Endothelial cell (in vitro differentiated cells): ENCODE measurements around the gene PTPA. TPM values are rescaled to one million over a fixed set of nuclear protein-coding genes. Genes with fewer than 3 reads are reported as not detected.
A peak's percentile ranks its signal among the peaks of the same experiment; 100 is the strongest.

Experiments
- DNase-seq: peaks from one replicate; pipeline ENCODE4 v3.0.0; 2021; ENCODE audit warnings: low spot score
- H3K27ac Mint-ChIP-seq: one replicate; pipeline ENCODE4 v1.8.0; 2021; ENCODE audit warnings: mixed read lengths, inconsistent platforms; ENCODE audit not compliant: unreplicated experiment
- H3K27me3 Mint-ChIP-seq: one replicate; pipeline ENCODE4 v1.8.0; 2021; ENCODE audit warnings: mild to moderate bottlenecking, moderate library complexity, mixed read lengths, inconsistent platforms; ENCODE audit not compliant: unreplicated experiment
- H3K36me3 Mint-ChIP-seq: one replicate; pipeline ENCODE4 v1.8.0; 2021; ENCODE audit warnings: mild to moderate bottlenecking, low read depth, mixed read lengths, inconsistent platforms; ENCODE audit not compliant: unreplicated experiment
- H3K4me1 Mint-ChIP-seq: one replicate; pipeline ENCODE4 v1.8.0; 2021; ENCODE audit warnings: mild to moderate bottlenecking, mixed read lengths, inconsistent platforms; ENCODE audit not compliant: unreplicated experiment
- H3K4me3 Mint-ChIP-seq: one replicate; pipeline ENCODE4 v1.8.0; 2021; ENCODE audit warnings: mild to moderate bottlenecking, mixed read lengths, inconsistent platforms; ENCODE audit not compliant: unreplicated experiment
- H3K9me3 Mint-ChIP-seq: one replicate; pipeline ENCODE4 v1.8.0; 2021; ENCODE audit warnings: mixed read lengths, inconsistent platforms; ENCODE audit not compliant: unreplicated experiment
- total RNA-seq: library from RNA; stranded (reverse); fragmentation: NEBNext Ultra II Directional; extraction: Animal tissue kit (Norgen Biotek cat#: 25700); gene quantifications from one replicate; pipeline ENCODE4 v1.2.1, GENCODE V29; 2021; ENCODE audit not compliant: unreplicated experiment
- TF ChIP-seq, protein P1 (sequence below): fragments of 200-600 bp; sonication (generic); IDR thresholded peaks from one replicate; pipeline ENCODE4 v1.5.0; 2021; ENCODE audit warnings: antibody characterized with exemption; ENCODE audit not compliant: unreplicated experiment

The PTPA gene
- total RNA-seq, 1 donor from 2014 or later: 120 TPM

DNA sequence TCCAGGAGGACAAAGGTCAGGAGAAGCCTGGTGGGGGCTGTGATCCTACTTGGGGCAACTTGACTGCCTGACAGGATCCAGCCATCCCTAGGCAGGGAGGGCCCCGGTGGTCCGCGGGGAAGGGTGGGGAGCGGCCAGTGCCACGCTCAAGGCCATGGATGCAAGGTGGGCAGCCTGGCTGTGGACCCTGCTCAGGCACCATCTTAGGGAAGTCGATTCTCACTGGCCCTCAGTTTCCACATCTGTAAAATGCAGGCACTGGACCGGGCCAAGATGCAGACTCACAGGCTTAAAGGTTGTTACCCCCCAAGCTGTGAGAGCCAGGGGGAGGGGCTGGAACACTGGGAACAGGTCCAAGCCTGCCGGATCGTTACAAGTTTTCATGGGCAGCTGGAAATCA, 39.0 kb upstream of the PTPA start:
- no peak for DNase-seq
- Mint-ChIP-seq H3K9me3 (no peaks in the 10 kb centered on the region), H3K27ac (peak overlapping the region; percentile 82), H3K4me1 (peaks cover 6% of the 10 kb centered on the region), H3K27me3 (peaks cover 5% of the 10 kb centered on the region), H3K36me3 (peaks cover 8% of the 10 kb centered on the region), H3K4me3 (no peak overlapping the region)
- TF ChIP-seq, protein P1, sequence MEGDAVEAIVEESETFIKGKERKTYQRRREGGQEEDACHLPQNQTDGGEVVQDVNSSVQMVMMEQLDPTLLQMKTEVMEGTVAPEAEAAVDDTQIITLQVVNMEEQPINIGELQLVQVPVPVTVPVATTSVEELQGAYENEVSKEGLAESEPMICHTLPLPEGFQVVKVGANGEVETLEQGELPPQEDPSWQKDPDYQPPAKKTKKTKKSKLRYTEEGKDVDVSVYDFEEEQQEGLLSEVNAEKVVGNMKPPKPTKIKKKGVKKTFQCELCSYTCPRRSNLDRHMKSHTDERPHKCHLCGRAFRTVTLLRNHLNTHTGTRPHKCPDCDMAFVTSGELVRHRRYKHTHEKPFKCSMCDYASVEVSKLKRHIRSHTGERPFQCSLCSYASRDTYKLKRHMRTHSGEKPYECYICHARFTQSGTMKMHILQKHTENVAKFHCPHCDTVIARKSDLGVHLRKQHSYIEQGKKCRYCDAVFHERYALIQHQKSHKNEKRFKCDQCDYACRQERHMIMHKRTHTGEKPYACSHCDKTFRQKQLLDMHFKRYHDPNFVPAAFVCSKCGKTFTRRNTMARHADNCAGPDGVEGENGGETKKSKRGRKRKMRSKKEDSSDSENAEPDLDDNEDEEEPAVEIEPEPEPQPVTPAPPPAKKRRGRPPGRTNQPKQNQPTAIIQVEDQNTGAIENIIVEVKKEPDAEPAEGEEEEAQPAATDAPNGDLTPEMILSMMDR: no peak

DNA sequence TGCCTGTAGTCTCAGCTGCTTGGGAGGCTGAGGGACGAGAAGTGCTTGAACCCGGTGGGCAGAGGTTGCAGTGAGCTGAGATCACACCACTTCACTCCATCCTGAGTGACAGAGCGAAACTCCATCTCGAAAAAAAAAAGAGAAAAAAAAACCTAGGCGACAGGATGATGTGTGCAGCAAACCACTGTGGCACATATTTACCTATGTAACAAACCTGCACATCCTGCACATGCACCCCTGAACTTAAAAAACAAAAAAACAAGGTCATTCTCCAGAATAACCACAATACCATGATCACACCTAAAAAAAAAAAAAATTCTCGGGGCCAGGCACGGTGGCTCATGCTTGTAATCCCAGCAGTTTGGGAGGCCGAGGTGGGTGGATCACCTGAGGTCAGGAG, 37.8 kb upstream of the PTPA start:
- DNase-seq: no peak
- peaks cover 5% of the 10 kb centered on the region for H3K36me3 Mint-ChIP-seq

DNA sequence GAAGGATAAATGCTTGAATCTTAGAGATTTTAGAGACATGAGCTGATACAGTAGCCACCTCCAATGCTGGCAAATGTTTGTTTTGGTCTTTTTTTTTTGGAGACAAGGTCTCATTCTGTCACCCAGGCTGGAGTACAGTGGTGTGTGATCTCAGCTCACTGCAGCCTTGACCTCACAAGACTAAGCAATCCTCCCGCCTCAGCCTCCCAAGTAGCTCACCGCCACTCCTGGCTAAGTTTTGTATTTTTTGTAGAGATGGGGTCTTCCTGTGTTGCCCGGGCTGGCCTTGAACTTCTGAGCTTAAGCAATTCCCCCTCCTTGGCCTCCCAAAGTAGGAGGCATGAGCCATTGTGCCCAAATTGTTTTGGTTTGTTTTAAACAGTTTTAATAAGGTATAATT, 37.1 kb upstream of the PTPA start:
- TF ChIP-seq, protein P1: no peak
- DNase-seq: no peak
- Mint-ChIP-seq H3K4me1 (peaks cover 7% of the 10 kb centered on the region), H3K9me3 (no peaks in the 10 kb centered on the region), H3K27ac (no peak overlapping the region), H3K36me3 (no peaks in the 10 kb centered on the region), H3K4me3 (no peak overlapping the region), H3K27me3 (peaks cover 2% of the 10 kb centered on the region)

More for the DNA sequence above, 37.8 kb upstream of the PTPA start:
- TF ChIP-seq, protein P1: no peak
- H3K9me3 Mint-ChIP-seq: no peaks in the 10 kb centered on the region
- H3K27ac Mint-ChIP-seq: no peak overlapping the region
- peaks cover 3% of the 10 kb centered on the region for H3K27me3 Mint-ChIP-seq
- no peak overlapping the region for H3K4me3 Mint-ChIP-seq
- H3K4me1 Mint-ChIP-seq: peaks cover 6% of the 10 kb centered on the region

DNA sequence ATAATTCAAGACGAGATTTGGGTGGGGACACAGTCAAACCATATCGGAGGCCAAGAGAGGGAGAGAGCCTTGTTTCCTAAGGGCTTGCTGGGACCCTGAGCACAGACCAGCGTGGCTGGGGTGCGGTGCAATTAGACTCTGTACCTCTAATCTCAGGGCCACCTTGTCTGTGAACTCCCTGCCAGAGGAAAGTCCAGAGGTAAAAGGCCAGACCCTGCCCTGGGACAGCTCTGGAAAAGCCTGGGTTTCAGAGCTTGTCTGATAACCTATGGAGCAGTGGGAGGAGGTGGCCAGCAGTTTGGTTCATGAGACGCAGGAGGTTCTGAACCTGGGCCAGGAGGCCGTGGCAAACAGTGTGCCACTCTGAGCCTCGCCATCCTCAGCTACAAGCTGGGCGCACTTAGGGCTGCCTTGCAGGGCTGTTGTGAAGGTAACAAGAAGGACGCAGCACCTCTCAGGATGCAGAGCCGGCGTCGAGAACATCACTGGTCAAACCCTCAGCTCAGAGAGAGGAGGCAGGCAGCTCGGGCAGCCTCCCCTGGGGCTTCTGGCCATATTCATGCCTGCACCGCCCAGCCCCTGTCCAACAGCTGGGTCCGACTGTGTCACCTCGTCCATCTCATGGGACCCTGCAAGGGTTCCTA, 35.1 kb upstream of the PTPA start:
- Mint-ChIP-seq H3K9me3 (no peaks in the 10 kb centered on the region), H3K4me1 (peaks cover 12% of the 10 kb centered on the region), H3K27me3 (peaks cover 3% of the 10 kb centered on the region), H3K36me3 (no peaks in the 10 kb centered on the region), H3K27ac (no peak overlapping the region), H3K4me3 (no peak overlapping the region)
- TF ChIP-seq, protein P1: no peak
- no peak for DNase-seq

DNA sequence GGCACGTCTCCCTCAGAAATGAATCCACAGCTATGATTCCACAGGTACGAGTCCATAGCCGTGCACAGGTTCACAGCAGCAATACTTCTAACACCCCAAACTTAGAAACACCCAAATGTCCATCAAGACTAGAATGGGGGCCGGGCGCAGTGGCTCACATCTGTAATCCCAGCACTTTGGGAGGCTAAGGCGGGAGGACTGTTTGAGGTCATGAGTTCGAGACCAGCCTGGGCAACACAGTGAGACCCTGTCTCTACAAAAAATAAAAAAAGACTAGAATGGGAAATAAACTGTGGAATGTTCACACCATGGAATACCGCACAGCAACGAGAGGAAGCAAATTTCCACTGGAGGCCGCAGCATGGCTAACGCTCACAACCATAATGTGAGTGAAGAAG, 34.6 kb upstream of the PTPA start:
- Mint-ChIP-seq H3K36me3 (no peaks in the 10 kb centered on the region), H3K9me3 (no peaks in the 10 kb centered on the region), H3K27me3 (peaks cover 3% of the 10 kb centered on the region), H3K27ac (no peak overlapping the region), H3K4me1 (peaks cover 12% of the 10 kb centered on the region), H3K4me3 (no peak overlapping the region)
- TF ChIP-seq, protein P1: no peak
- no peak for DNase-seq
